Measurements from ENCODE around the gene POU4F1. TPM values are rescaled to one million over a fixed set of nuclear protein-coding genes. Genes with fewer than 3 reads are reported as not detected.

The POU4F1 gene
- total and polyA plus RNA-seq, 2 experiments from 2014 or later = 0.03 to 0.05 TPM

GRCh38 chr13:78618411-78618810, 15.1 kb upstream of the POU4F1 start (continued):
- TF ChIP-seq ZNF462 (CRISPR knock-in tag; IDR thresholded peaks at IDR 0.05) (no peak), ZNF114 (CRISPR knock-in tag; IDR thresholded peaks at IDR 0.05) (no peak), EZH2 (IDR thresholded peaks at IDR 0.05; ENCODE audit: low read depth, unreplicated experiment) (no peak), CREB1 (CRISPR knock-in tag; IDR thresholded peaks at IDR 0.05; ENCODE audit: low read depth) (no peak), CTCF (conservative IDR thresholded peaks at IDR 0.05; ENCODE audit: low read depth in 2 of 2) (no peak)

- H3K4me3 ChIP-seq = no peak overlapping the region
- H3K9me3 Mint-ChIP-seq = no peaks in the 10 kb centered on the region; the same call in 2 of the 3 replicates
- ATAC-seq (no peak), DNase-seq (ENCODE audit: low spot score) (no peak)
- no peak overlapping the region for H3K27ac ChIP-seq (ENCODE audit: low read depth)
- peaks cover 29% of the 10 kb centered on the region for H3F3A ChIP-seq (replicated peaks; ENCODE audit: low read depth)
- no peaks in the 10 kb centered on the region for H3K79me2 ChIP-seq (replicated peaks; ENCODE audit: insufficient read depth)
- H3K4me3 Mint-ChIP-seq = no peak overlapping the region
- H3K9me2 ChIP-seq (ENCODE audit: insufficient read depth) = no peaks in the 10 kb centered on the region
- no peak overlapping the region for H2AFZ ChIP-seq
- peaks cover 34% of the 10 kb centered on the region for H3K4me1 Mint-ChIP-seq
- peaks cover 37% of the 10 kb centered on the region for H3K4me1 ChIP-seq (ENCODE audit: insufficient read depth)
- peaks cover 68% of the 10 kb centered on the region for H3K27me3 Mint-ChIP-seq (ENCODE audit: insufficient read depth, low read depth, poor library complexity)
- H3K27ac Mint-ChIP-seq = no peak overlapping the region
- peaks cover 7% of the 10 kb centered on the region; the same call in 2 of the 3 replicates for H3K36me3 Mint-ChIP-seq (ENCODE audit: low read depth)
- peaks cover 15% of the 10 kb centered on the region for H4K20me1 ChIP-seq (replicated peaks; ENCODE audit: insufficient read depth)
- H3K27me3 ChIP-seq (ENCODE audit: insufficient read depth) = peaks cover 74% of the 10 kb centered on the region
- no peak overlapping the region for H3K4me2 ChIP-seq
- no peak for TF ChIP-seq STAT1 (IDR thresholded peaks at IDR 0.05; ENCODE audit: unreplicated experiment)
- TF ChIP-seq ETS1 (IDR thresholded peaks at IDR 0.05) = no peak
- no peak for TF ChIP-seq EZH2 (IDR thresholded peaks at IDR 0.05; ENCODE audit: low read depth, unreplicated experiment)
- no peak for TF ChIP-seq REST (IDR thresholded peaks at IDR 0.05; ENCODE audit: unreplicated experiment)
- TF ChIP-seq POLR2AphosphoS5 (IDR thresholded peaks at IDR 0.05; ENCODE audit: low read depth) = no peak
- TF ChIP-seq JUNB (IDR thresholded peaks at IDR 0.05; ENCODE audit: unreplicated experiment) = no peak
- TF ChIP-seq EZH2phosphoT487 (IDR thresholded peaks at IDR 0.05; ENCODE audit: unreplicated experiment) = no peak
- H3K36me3 ChIP-seq (ENCODE audit: insufficient read depth) = no peaks in the 10 kb centered on the region
These were observed 7.7 kb upstream of the POU4F1 start for GRCh38 chr13:78611040-78611439.
